IPS-18a (cell line): ENCODE data around the gene FHIT.

ENCODE experiments used
- H3K27ac ChIP-seq: one replicate; pipeline ENCODE4 v1.5.1; 2013; ENCODE audit warnings: low read length
- H3K27me3 ChIP-seq: one replicate; pipeline ENCODE4 v1.6.1; 2013; ENCODE audit warnings: mild to moderate bottlenecking, low read length; ENCODE audit not compliant: control insufficient read depth, insufficient read depth
- H3K36me3 ChIP-seq: one replicate; pipeline ENCODE4 v1.6.1; 2013; ENCODE audit warnings: low read depth, low read length; ENCODE audit not compliant: control insufficient read depth
- H3K4me1 ChIP-seq: one replicate; pipeline ENCODE4 v1.6.1; 2013; ENCODE audit warnings: low read depth, low read length; ENCODE audit not compliant: control insufficient read depth
- H3K4me3 ChIP-seq: one replicate; pipeline ENCODE4 v1.5.1; 2013; ENCODE audit warnings: low read length
- H3K9ac ChIP-seq: one replicate; pipeline ENCODE4 v1.6.1; 2013; ENCODE audit warnings: mild to moderate bottlenecking, low read length, moderate library complexity
- H3K9me3 ChIP-seq: one replicate; pipeline ENCODE4 v1.6.1; 2013; ENCODE audit warnings: low read depth, low read length; ENCODE audit not compliant: control insufficient read depth

Gene FHIT

DNA sequence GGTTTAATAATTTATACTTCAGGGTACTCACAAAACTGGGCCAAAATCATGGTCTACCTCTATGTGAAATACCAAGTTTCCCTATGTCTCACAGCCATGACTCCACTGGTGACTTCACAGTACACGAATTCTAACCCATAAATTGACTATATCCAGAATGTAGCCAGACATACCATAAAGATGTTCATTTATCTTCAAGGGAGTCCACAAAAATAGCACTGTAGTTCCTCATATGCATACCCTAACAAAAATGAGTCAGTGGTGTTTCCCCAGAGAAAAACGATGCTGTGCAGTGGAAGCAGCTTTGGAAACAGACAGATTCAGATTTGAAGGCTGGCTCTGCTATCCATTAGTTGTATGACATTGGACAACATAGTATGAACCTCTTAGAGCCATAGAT, 438.8 kb downstream of the FHIT start:
- Histone ChIP-seq H3K27me3 (no peaks in the 10 kb centered on the region), H3K9me3 (no peaks in the 10 kb centered on the region), H3K4me3 (no peak overlapping the region), H3K4me1 (no peaks in the 10 kb centered on the region), H3K36me3 (no peaks in the 10 kb centered on the region), H3K27ac (no peak overlapping the region), H3K9ac (no peak overlapping the region)

DNA sequence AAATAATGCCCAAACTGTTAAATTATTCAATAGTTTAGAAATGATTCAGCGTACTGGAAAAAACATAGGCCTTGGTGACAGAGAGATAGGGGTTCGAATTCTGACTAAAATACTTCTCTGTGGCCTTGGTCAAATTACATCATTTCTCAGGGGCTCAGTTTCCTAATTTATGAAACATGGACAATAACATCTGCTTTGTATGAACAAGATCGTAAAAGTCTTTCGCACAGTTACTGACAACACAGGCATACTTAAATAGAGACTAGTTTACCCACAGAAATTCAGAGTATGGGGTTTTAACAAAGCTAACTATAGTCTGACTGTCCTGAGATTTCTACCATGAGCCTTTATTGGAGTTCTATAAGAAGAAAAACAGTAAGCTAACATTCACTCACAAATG, 440.4 kb downstream of the FHIT start:
- Histone ChIP-seq H3K4me3 (no peak overlapping the region), H3K9ac (no peak overlapping the region), H3K4me1 (no peaks in the 10 kb centered on the region), H3K27me3 (no peaks in the 10 kb centered on the region), H3K27ac (no peak overlapping the region), H3K36me3 (no peaks in the 10 kb centered on the region), H3K9me3 (no peaks in the 10 kb centered on the region)

DNA sequence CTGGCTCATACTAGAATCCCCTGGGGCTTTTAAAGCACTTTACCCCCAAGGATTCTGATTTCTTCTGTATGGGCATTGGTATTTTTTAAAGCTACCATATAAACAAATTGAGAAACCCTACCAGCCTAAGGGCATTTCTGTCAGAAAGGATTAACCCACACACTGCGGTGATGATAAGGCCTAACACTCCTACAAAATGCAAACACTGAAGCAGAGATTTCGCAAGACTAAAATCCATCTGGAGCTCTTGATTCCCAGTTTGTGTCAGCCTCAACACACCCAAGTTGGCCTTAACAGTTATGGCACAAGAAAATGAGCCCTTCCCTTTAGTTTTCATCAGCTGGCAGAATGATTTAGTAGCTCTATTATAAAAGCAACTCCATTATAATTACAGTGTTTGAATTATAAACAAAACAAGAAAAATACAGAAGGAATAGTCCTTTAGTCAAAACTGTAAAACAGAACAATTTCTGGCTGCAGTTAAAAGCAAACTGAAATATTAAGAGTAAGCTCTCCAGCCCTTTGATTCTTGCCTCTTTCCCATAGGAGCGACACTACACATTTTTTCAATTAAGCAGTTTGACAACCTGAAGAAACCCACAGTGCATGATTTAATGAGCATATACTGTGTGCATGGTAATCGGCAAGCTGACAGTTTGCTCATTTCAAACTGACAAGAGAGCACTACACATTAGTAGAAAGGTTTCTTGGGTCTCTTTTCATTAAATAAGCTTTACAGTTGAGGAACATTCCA, 441.2 kb downstream of the FHIT start:
- no peak overlapping the region for H3K4me3 ChIP-seq
- H3K27ac ChIP-seq = no peak overlapping the region
- no peaks in the 10 kb centered on the region for H3K9me3 ChIP-seq
- no peaks in the 10 kb centered on the region for H3K27me3 ChIP-seq
- no peaks in the 10 kb centered on the region for H3K36me3 ChIP-seq
- no peak overlapping the region for H3K9ac ChIP-seq
- no peaks in the 10 kb centered on the region for H3K4me1 ChIP-seq

DNA sequence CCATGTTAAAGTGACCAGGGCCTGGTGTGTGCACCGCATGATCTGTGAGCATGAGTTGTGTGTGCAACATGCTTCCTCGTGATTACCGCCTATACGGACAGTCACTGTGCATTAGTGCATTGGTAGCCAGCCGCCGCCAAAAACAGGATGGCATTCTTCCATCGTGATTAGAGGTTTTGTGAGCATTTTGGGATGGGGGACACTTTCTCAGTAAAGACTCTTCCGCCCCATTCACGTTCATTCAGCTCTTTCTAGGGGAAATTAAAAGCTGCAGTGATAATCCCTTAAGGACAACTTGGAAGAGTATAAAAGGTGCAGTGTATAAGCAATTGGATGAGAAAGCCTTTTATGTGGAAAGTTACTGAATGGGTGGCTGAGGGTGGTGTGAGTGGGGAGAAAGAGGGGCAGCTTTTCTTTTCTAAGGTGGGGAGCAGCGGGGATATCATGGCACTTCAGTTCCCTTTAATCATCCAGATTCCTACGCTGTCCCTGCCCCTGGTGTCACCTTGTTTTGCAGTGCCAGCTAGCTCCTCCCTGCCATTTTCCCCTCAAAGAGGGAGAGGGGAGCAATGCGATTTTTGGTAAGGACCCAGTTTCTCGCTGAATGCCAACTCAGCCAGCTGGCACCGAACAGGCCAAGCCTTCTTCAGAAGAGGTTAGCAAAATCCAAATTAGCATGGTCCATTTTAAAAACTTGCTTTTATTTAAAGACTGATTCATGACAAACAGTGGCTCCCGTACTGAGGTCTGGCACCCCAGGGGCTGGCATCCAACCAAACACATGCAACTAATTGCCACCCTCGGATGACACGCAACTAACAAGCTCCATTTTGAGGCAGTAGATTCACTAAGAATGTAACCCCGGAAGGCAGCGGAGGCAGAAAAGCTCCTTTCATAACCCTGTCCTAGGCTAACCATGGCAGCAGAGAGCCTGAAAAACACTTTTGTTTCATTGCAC, 447.8 kb downstream of the FHIT start:
- Histone ChIP-seq H3K9me3 (no peaks in the 10 kb centered on the region), H3K4me1 (no peaks in the 10 kb centered on the region)

DNA sequence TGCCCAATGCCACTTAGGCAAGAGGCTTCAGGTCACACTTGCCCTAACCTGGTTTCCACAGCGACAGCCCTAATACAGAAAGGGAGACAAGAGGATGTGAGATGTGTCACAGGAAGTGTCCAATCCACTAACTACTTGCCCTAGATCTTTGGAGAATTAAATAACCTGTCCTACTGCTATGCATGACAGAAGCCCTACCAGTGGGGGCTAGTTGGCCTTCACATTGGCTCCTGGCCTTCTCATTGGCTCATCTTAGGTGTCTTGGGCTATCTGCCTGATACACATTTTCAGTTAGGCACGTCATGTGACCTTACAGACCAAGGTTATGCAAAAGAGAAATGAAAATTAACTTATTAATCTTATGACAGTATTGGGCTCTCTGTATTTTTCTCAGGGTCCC, 449.9 kb downstream of the FHIT start:
- no peaks in the 10 kb centered on the region for H3K9me3 ChIP-seq
- H3K9ac ChIP-seq = no peak overlapping the region
- H3K4me3 ChIP-seq = no peak overlapping the region
- H3K4me1 ChIP-seq = no peaks in the 10 kb centered on the region
- H3K36me3 ChIP-seq = no peaks in the 10 kb centered on the region
- H3K27me3 ChIP-seq = no peaks in the 10 kb centered on the region
- H3K27ac ChIP-seq = no peak overlapping the region

More for the DNA sequence above, 447.8 kb downstream of the FHIT start:
- no peak overlapping the region for H3K27ac ChIP-seq
- no peak overlapping the region for H3K9ac ChIP-seq
- H3K36me3 ChIP-seq = no peaks in the 10 kb centered on the region
- H3K27me3 ChIP-seq = no peaks in the 10 kb centered on the region
- no peak overlapping the region for H3K4me3 ChIP-seq

DNA sequence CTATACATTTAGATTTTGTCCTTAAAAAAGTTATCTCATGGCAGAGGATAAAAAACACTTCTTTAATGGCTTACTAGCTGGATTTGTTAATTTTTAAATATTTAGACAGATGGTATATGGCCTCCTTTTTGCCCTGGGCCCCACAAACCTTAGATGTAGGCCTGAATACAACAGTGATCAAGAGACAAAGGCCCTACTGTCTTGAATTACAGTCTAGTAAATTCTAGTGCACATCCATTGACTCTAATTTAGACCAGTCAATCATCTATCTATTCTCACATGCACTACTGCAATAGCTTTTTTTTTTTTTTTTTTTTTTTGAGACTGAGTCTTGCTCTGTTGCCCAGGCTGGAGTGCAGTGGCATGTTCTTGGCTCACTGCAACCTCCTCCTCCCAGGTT, 452.8 kb downstream of the FHIT start:
- Histone ChIP-seq H3K4me1 (no peaks in the 10 kb centered on the region), H3K27ac (no peak overlapping the region), H3K36me3 (no peaks in the 10 kb centered on the region), H3K4me3 (no peak overlapping the region), H3K9ac (no peak overlapping the region), H3K27me3 (no peaks in the 10 kb centered on the region), H3K9me3 (no peaks in the 10 kb centered on the region)

DNA sequence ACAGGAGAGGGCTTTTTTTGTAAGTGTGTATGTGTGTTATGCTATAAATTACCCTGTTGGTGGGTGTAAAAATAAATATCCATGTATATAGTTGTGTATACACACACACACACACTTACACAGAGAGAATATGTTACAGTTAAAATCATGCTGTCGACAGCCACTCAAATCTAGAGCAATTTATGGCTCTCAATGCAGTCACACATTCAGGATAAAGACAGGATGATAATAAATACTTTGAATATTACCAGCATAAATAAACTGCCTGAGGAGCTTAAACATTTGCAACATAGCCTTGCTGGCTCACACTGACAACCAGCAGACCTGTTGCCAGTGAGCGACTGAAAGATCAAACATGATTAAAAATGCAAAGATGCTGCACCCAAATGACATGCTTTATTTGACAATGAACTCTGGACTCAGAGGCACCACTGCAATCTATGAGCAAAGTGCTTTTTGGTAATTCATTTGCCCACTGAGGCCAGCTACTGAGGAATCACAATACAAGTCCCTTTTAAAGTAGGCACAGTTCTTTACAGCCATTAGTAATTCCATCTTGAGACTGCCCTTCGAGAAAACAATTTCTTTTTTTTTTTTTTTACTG, 458.9 kb downstream of the FHIT start:
- Histone ChIP-seq H3K9me3 (no peaks in the 10 kb centered on the region), H3K4me3 (no peak overlapping the region), H3K4me1 (no peaks in the 10 kb centered on the region), H3K36me3 (no peaks in the 10 kb centered on the region), H3K9ac (no peak overlapping the region), H3K27me3 (no peaks in the 10 kb centered on the region), H3K27ac (no peak overlapping the region)

DNA sequence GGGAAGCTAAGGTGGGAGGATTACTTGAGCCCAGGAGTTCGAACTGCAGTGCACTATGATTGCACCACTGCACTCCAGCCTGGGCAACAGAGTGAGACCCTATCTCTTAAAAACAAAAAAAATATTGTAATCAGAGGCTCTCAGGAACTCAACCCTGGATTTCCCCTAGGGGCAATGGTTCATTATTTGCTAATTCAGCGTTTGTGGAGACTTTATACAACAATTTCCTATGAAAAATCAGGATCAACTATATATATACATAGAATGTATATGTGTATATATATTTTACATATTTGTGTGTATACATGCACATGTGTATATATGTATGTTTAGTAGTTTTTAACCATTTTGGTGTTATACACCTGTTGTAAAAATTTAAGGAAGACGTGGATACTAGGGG, 463.1 kb downstream of the FHIT start:
- H3K27ac ChIP-seq = no peak overlapping the region
- no peaks in the 10 kb centered on the region for H3K27me3 ChIP-seq
- no peaks in the 10 kb centered on the region for H3K4me1 ChIP-seq
- no peak overlapping the region for H3K4me3 ChIP-seq
- no peaks in the 10 kb centered on the region for H3K9me3 ChIP-seq
- H3K36me3 ChIP-seq = no peaks in the 10 kb centered on the region
- no peak overlapping the region for H3K9ac ChIP-seq

DNA sequence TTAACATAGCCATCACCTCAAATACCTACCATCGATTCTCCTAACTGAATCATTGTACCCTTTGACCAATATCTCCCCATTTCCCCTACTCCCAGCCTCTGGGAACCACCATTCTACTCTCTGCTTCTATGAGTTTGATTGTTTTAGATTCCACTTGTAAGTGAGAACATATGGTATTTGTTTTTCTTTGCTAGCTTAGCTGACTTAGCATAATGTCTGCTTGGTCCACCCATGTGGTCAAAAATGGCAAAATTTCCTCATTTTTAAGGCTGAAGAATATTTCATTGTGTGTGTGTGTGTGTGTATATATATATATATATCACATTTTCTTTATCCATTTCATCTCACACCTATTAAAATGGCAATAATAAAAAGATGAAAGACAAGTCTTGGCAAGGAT, 469.3 kb downstream of the FHIT start:
- Histone ChIP-seq H3K27me3 (no peaks in the 10 kb centered on the region), H3K36me3 (no peaks in the 10 kb centered on the region), H3K9ac (no peak overlapping the region), H3K27ac (no peak overlapping the region), H3K4me3 (no peak overlapping the region), H3K4me1 (no peaks in the 10 kb centered on the region), H3K9me3 (peaks cover 16% of the 10 kb centered on the region)

DNA sequence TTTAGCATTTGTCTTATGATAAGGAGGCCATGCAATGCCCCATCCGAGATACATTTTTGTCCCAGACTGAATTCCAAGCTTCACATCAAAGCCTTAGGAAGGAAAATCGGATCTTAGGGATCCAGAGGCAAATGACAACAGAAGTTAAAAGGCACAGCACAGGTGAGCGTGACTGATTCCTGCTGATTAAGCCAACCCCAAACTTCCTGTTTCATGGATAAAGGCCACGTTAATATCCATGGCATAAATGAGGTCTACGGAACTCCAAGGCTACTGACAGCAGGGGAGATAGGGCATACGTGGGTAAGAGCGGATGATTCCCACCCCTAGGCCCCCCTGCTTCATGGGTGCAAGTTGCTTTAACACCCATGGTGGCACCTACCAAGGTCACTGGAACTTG, 471.6 kb downstream of the FHIT start:
- no peak overlapping the region for H3K4me3 ChIP-seq
- no peak overlapping the region for H3K27ac ChIP-seq
- H3K36me3 ChIP-seq = no peaks in the 10 kb centered on the region
- no peak overlapping the region for H3K9ac ChIP-seq
- H3K9me3 ChIP-seq = peaks cover 29% of the 10 kb centered on the region
- no peaks in the 10 kb centered on the region for H3K4me1 ChIP-seq
- H3K27me3 ChIP-seq = no peaks in the 10 kb centered on the region

DNA sequence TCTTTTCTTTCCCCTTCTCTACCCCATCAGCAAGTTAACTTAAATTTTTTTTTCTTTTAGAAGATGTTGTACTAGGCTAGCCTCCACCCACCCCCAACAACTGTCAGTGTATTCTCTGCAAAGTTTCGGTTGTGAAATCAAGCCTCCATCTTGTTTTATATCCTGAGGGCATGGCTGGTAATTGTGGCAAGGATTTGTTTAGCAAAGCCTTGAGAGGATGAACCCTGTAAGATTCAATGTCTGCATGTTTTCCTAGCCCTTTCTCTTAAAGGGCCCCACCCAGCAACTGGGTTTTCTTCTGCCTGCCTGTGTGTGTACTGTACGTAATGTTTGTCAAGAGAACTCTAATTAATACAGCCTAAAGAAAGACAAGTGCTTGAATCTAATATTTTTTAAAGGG, 475.3 kb downstream of the FHIT start:
- Histone ChIP-seq H3K4me3 (no peak overlapping the region), H3K36me3 (no peaks in the 10 kb centered on the region), H3K9ac (no peak overlapping the region), H3K27ac (no peak overlapping the region), H3K9me3 (peaks cover 24% of the 10 kb centered on the region), H3K4me1 (peaks cover 25% of the 10 kb centered on the region), H3K27me3 (no peaks in the 10 kb centered on the region)
